ENCODE results near the gene ACVR1. TPM values are rescaled to one million over a fixed set of nuclear protein-coding genes. Genes with fewer than 3 reads are reported as not detected.

Gene ACVR1
- total and polyA plus RNA-seq, 5 donors, result 20.6 to 59.3 (median 48.8) TPM

DNA sequence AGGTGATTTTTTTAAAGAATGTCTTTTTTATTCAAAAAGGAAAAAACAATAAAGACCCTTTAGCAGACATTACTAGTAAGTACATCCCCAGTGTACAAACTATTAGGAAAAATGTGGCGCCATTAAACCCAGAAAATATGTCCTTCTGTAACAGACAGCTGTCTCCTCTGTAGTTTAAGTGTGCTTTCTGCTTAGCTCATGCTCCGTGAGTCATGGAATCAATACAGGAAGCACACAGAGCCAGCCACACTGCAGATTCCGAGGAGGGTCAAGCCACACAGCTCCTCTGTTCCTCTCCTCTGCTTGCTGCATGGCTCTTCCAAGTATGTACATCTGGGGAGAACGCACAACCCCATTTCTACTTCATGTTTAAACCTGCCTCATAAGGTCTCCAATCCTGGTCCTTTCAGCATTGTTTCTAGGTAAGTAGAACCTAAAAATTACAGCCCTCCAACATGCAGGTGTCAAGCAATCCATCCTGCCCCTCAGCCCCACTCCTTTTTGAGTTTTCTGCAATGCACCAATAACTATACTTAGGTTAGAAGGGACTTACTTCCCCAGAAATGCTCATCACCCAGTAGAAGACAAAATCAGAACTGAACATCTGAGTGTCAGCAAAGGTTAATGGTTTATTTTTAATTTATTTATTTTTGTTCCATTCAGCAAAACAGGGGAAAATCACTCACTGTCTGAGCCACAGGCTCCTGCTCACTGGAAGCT, 37.5 kb downstream of the ACVR1 start:
- Histone ChIP-seq H3K27me3 (ENCODE audit: control insufficient read depth, insufficient read depth) (no peaks in the 10 kb centered on the region), H3K4me3 (ENCODE audit: low read length) (peak overlapping the region; percentile 70), H3K4me1 (ENCODE audit: control insufficient read depth, insufficient read depth, low read length) (peaks cover 28% of the 10 kb centered on the region), H3K27ac (ENCODE audit: low read length) (peak overlapping the region; percentile 92), H3K9me3 (ENCODE audit: control insufficient read depth, low read length) (no peaks in the 10 kb centered on the region)
- 16% methylated on average over 4 of the region's 4 CpGs for WGBS
- DNase-seq (peak; percentile 46 to 66 (median 59)), ATAC-seq (peak; percentile 82 to 93)
- intact Hi-C loops (cut with DNase I), result loop anchor here in 1 of 4 donors (10.0 kb wide), 1 partner anchor 54 kb away; no protein-coding TSS in a partner anchor

DNA sequence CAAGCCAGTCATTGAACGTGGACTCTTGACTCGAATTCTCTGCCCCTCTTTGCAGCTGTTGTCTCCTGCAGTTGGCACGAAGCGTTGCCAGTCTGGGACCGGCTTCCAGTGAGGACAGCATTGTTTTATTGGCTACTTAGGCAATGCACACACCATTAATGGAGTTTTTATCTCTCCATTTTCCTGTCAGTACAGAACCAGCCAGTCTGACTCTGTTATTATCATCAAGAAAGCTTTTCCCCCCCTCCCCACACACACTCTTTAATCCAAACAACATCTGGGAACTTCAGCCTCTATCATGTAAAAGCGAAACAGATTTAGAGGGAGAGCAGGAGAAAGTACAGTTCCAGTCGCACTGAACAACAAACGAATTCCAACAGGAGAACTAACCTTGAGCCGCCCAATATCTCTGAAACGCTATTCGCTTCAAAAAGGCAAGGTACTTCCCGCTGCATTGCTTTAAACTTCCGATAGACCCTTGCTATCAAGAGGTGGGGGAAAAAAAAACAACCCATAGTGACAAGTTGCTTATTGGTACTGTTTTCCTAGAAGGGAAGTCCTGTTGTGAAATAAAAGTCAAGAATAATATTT, 38.2 kb downstream of the ACVR1 start:
- H3K4me3 ChIP-seq (ENCODE audit: low read length), result peak overlapping the region; percentile 70
- WGBS, result 10% methylated on average over 13 of the region's 13 CpGs
- H3K4me1 ChIP-seq (ENCODE audit: control insufficient read depth, insufficient read depth, low read length), result peaks cover 32% of the 10 kb centered on the region
- DNase-seq, result peak; percentile 44 to 75 (median 68)
- peak; percentile 40 to 63 for ATAC-seq
- H3K27ac ChIP-seq (ENCODE audit: low read length), result peak overlapping the region; percentile 92
- H3K9me3 ChIP-seq (ENCODE audit: control insufficient read depth, low read length), result no peaks in the 10 kb centered on the region
- H3K27me3 ChIP-seq (ENCODE audit: control insufficient read depth, insufficient read depth), result no peaks in the 10 kb centered on the region
- intact Hi-C loops (cut with DNase I), result loop anchor here in 1 of 4 donors (10.0 kb wide), 1 partner anchor 53 kb away; no protein-coding TSS in a partner anchor

DNA sequence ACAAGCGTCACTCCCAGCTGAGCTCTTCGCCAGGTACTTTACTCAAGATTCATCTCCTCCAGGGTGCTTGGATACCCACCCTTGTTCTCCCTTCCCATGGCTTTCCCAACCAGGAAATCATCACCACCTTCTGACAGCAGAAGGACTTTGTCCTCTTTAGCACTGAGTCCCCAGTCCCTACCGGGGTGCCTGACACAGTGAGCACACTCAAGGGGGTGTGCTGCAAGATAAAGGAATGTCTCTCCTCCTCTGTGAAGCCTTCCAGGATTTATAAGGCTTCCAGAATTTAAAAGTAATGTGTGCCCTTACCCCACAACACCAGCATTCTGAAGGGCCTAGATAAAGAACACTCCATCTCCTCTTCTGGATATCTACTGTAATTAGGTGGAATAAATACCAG, 39.6 kb downstream of the ACVR1 start:
- intact Hi-C loops (cut with DNase I), result loop anchor here in 1 of 4 donors (10.0 kb wide), 1 partner anchor 52 kb away; no protein-coding TSS in a partner anchor
- Histone ChIP-seq H3K27ac (ENCODE audit: low read length) (no peak overlapping the region), H3K27me3 (ENCODE audit: control insufficient read depth, insufficient read depth) (no peaks in the 10 kb centered on the region), H3K4me1 (ENCODE audit: control insufficient read depth, insufficient read depth, low read length) (peaks cover 27% of the 10 kb centered on the region), H3K4me3 (ENCODE audit: low read length) (no peak overlapping the region), H3K9me3 (ENCODE audit: control insufficient read depth, low read length) (no peaks in the 10 kb centered on the region)
- ATAC-seq, result no peak
- 86% methylated on average over 3 of the region's 3 CpGs for WGBS
- DNase-seq, result no peak

DNA sequence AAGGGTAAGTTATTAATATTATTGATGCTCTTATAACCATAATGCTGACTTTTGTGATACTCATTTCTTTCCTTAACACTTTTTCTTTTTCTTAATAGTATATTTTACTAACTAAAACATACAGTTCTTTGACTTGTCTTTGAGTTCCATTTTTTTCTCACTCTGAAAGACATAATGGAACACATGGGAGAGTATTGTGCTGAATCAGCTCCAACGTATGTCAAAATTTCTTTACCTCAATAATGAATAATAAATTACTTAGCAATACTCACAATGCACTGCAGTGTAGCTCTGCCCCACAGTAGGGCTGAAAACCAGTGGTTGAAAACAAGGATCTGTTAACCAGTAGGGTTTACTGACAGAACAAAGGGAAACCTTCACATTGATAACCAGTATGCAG, 40.7 kb downstream of the ACVR1 start:
- H3K4me3 ChIP-seq (ENCODE audit: low read length), result no peak overlapping the region
- no peak for DNase-seq
- H3K27ac ChIP-seq (ENCODE audit: low read length), result no peak overlapping the region
- intact Hi-C loops (cut with DNase I), result loop anchor here in 1 of 4 donors (10.0 kb wide), 1 partner anchor 51 kb away; no protein-coding TSS in a partner anchor
- H3K4me1 ChIP-seq (ENCODE audit: control insufficient read depth, insufficient read depth, low read length), result peaks cover 23% of the 10 kb centered on the region
- 90% methylated on average over 1 of the region's 1 CpG for WGBS
- no peaks in the 10 kb centered on the region for H3K27me3 ChIP-seq (ENCODE audit: control insufficient read depth, insufficient read depth)
- H3K9me3 ChIP-seq (ENCODE audit: control insufficient read depth, low read length), result no peaks in the 10 kb centered on the region
- no peak for ATAC-seq

DNA sequence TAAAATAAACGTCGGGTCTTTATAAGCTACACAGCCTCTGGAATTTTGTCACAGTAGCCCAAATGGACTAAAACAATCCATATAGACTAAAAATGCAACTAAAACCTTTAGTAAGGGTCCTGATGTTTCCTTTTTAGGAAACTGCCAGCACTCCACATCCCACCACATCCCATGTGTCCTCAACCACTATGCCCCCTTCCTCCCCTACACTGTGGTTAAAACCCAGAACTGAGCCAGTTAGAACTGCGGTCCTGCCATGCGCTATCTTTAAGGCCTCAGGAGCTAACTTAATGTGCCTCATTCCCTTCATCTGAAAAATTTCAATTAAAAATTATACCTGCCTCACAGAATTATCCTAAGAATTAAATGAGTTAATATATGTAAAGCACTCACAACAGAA, 41.1 kb downstream of the ACVR1 start:
- no peaks in the 10 kb centered on the region for H3K27me3 ChIP-seq (ENCODE audit: control insufficient read depth, insufficient read depth)
- WGBS, result 91% methylated on average over 4 of the region's 4 CpGs
- intact Hi-C loops (cut with DNase I), result loop anchor here in 1 of 4 donors (10.0 kb wide), 1 partner anchor 50 kb away; no protein-coding TSS in a partner anchor
- ATAC-seq (no peak), DNase-seq (no peak)
- H3K4me1 ChIP-seq (ENCODE audit: control insufficient read depth, insufficient read depth, low read length), result peaks cover 23% of the 10 kb centered on the region
- H3K9me3 ChIP-seq (ENCODE audit: control insufficient read depth, low read length), result no peaks in the 10 kb centered on the region
- no peak overlapping the region for H3K27ac ChIP-seq (ENCODE audit: low read length)
- no peak overlapping the region for H3K4me3 ChIP-seq (ENCODE audit: low read length)

DNA sequence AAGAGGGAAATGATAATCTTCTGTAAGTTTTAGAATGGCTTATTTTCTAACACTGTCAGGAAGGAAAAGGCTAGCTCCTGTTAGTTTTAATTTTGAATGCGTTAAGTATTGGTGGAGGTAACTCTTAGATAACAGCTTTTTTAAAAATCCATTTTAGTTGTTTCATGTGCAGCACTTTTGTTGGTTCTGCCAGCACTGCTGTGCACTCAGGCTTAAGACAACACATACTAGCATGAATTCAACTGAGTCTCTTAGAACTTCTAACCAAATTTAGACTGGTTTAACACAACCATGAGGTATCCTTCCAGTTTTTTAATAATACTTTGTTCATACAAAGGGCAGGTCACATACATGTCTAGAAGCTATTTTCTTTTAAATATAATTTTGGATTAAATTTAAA, 42.4 kb downstream of the ACVR1 start:
- WGBS, result 74% methylated on average over 1 of the region's 1 CpG
- Histone ChIP-seq H3K27ac (ENCODE audit: low read length) (no peak overlapping the region), H3K27me3 (ENCODE audit: control insufficient read depth, insufficient read depth) (no peaks in the 10 kb centered on the region), H3K9me3 (ENCODE audit: control insufficient read depth, low read length) (no peaks in the 10 kb centered on the region), H3K4me1 (ENCODE audit: control insufficient read depth, insufficient read depth, low read length) (peaks cover 15% of the 10 kb centered on the region), H3K4me3 (ENCODE audit: low read length) (no peak overlapping the region)
- DNase-seq (no peak), ATAC-seq (no peak)
- intact Hi-C loops (cut with DNase I), result loop anchor here in 1 of 4 donors (10.0 kb wide), 1 partner anchor 49 kb away; no protein-coding TSS in a partner anchor

DNA sequence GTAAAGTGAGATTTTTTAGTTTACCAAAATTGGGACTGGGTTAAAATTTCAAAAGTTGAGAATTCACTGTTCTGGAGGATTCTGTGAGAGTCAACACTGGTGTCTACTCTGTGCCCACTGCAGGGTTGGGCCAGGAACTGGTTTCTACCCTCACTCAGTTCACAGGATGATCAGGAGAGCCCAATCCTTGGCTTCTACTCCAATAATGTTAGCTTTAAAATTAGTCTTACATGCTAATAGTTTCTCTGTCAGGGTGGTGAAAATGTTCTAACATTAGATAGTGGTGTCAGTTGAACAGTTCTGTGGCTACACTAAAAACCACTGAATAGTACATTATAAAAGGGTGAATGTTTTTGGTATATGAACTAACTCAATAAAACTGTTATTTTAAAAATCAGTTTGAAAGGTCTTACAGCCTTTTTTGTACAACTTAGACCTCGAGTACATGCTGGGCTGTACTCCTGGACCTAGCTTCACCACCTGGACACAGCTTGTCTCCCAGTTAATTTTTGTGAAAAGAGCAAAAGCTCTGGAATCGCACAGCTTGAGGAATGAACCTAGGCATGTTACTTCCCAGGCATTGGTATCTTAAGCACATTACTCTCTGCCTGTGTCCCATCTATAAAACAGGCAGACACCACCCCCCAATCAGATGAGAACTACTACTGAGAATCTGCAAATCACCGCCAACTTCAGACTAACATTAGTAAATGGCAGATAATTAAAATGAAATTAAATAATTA, 44.4 kb downstream of the ACVR1 start:
- peak overlapping the region; percentile 58 for H3K27ac ChIP-seq (ENCODE audit: low read length)
- no peak overlapping the region for H3K4me3 ChIP-seq (ENCODE audit: low read length)
- WGBS, result 79% methylated on average over 3 of the region's 3 CpGs
- H3K9me3 ChIP-seq (ENCODE audit: control insufficient read depth, low read length), result no peaks in the 10 kb centered on the region
- intact Hi-C loops (cut with DNase I), result loop anchor here in 1 of 4 donors (10.0 kb wide), 1 partner anchor 47 kb away; no protein-coding TSS in a partner anchor
- ATAC-seq (peak in 1 of 2 donors; percentile 34), DNase-seq (no peak)
- no peaks in the 10 kb centered on the region for H3K27me3 ChIP-seq (ENCODE audit: control insufficient read depth, insufficient read depth)
- peaks cover 10% of the 10 kb centered on the region for H3K4me1 ChIP-seq (ENCODE audit: control insufficient read depth, insufficient read depth, low read length)

DNA sequence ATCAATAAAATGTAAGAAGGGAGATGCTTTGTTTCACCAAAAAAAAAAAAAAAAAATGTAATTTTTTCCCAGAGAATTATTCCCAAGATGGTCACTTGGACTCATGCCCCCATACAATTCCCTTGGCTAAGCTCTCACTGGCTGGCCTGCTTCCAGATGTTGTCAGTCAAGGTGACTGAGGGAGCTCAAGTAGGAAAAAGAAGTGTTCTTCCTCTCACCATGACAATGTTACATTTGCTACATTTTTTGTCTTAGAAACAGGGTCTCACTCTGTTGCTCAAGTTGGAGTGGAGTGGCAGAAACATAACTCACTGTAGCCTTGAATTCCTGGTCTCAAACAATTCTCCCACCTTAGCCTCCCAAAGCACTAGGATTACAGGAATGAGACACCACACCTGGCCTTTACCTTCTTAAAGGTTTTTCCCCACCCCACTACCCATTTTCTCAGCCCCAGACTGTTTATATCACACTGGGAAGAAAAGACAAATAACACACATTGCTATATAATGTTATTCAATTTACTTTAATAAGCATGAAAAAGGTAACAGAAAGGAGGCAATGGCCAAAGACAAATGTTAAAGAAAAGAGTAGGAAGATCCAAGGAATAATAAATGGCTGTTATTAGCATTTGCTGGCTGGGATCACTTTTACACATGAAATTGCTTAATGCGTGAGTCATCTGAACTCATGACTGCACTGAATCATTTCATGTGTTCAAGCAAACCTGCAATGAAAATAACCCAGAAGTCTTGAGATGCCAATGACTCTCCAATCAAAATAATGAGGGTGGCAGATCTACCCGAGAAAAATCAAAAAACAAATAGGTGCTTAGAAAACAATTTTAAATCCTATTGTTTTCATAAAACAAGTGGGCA, 45.2 kb downstream of the ACVR1 start:
- no peak for DNase-seq
- H3K4me1 ChIP-seq (ENCODE audit: control insufficient read depth, insufficient read depth, low read length), result peaks cover 7% of the 10 kb centered on the region
- H3K4me3 ChIP-seq (ENCODE audit: low read length), result no peak overlapping the region
- WGBS, result 35% methylated on average over 2 of the region's 2 CpGs
- no peaks in the 10 kb centered on the region for H3K9me3 ChIP-seq (ENCODE audit: control insufficient read depth, low read length)
- H3K27ac ChIP-seq (ENCODE audit: low read length), result peak overlapping the region; percentile 68
- intact Hi-C loops (cut with DNase I), result loop anchor here in 1 of 4 donors (10.0 kb wide), 1 partner anchor 46 kb away; no protein-coding TSS in a partner anchor
- peak; percentile 75 to 87 for ATAC-seq
- no peaks in the 10 kb centered on the region for H3K27me3 ChIP-seq (ENCODE audit: control insufficient read depth, insufficient read depth)

DNA sequence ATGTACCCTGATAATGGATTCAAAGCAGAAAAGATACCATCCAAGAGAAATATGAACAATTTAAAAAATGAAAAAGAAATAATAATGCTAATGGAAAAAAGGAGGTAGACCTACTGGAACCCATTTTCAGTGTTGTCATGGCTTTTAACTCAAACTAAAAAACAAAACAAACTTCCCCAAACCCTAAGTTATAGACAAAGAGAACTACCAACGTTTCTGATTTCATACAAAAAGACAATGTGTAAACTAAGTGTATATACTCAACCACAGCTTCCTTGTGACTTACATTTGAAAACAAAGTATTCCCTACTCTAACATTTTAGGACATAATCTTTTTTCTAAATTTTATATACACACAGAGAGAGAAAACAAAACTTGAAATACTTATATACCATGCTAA, 45.9 kb downstream of the ACVR1 start:
- H3K4me3 ChIP-seq (ENCODE audit: low read length), result no peak overlapping the region
- H3K4me1 ChIP-seq (ENCODE audit: control insufficient read depth, insufficient read depth, low read length), result peaks cover 7% of the 10 kb centered on the region
- H3K27me3 ChIP-seq (ENCODE audit: control insufficient read depth, insufficient read depth), result no peaks in the 10 kb centered on the region
- ATAC-seq, result no peak
- no peak for DNase-seq
- intact Hi-C loops (cut with DNase I), result loop anchor here in 1 of 4 donors (10.0 kb wide), 1 partner anchor 45 kb away; no protein-coding TSS in a partner anchor
- H3K9me3 ChIP-seq (ENCODE audit: control insufficient read depth, low read length), result no peaks in the 10 kb centered on the region
- no peak overlapping the region for H3K27ac ChIP-seq (ENCODE audit: low read length)
- WGBS, result 46% methylated on average over 1 of the region's 1 CpG

DNA sequence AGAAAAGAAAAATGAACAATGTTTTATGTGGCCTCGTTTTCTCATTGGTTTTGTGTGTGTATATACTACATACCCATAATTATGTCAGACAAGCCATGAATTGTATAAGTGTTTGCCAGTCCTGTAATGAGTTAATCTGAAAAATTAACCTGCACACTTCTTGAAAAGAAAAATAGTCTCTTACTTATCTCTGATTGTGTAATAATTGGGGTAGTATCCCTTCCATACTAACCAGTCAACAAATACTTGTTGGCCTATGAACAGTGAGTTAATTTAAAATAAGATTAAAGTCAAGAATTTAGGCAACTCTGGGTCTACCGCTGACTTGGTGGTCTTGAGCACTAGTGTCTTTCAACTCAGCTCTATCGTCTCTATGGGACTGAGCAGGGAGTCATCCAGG, 48.8 kb downstream of the ACVR1 start:
- Histone ChIP-seq H3K27ac (ENCODE audit: low read length) (no peak overlapping the region), H3K4me1 (ENCODE audit: control insufficient read depth, insufficient read depth, low read length) (peaks cover 4% of the 10 kb centered on the region), H3K9me3 (ENCODE audit: control insufficient read depth, low read length) (no peaks in the 10 kb centered on the region), H3K4me3 (ENCODE audit: low read length) (no peak overlapping the region), H3K27me3 (ENCODE audit: control insufficient read depth, insufficient read depth) (no peaks in the 10 kb centered on the region)
- ATAC-seq (no peak), DNase-seq (no peak)
- WGBS, result 95% methylated on average over 3 of the region's 3 CpGs
- intact Hi-C loops (cut with DNase I), result no loop called here

Data from right cardiac atrium (tissue), 5 donors.